Hematopoietic multipotent progenitor cell treated with erythropoietin and hydrocortisone succinate and interleukin-3 and kit ligand, for 15 days (in vitro differentiated cells): Measurements from ENCODE around the gene ARHGAP23.
"Not testable (repeated sequence)": the region's sequence is repeated elsewhere in the genome, so short reads cannot be mapped to it uniquely, and the experiment has no call there.

Experiments
- DNase-seq: peaks from one replicate; pipeline ENCODE4 v3.0.0-alpha.2; 2015; ENCODE audit warnings: low spot score

The ARHGAP23 gene

DNA sequence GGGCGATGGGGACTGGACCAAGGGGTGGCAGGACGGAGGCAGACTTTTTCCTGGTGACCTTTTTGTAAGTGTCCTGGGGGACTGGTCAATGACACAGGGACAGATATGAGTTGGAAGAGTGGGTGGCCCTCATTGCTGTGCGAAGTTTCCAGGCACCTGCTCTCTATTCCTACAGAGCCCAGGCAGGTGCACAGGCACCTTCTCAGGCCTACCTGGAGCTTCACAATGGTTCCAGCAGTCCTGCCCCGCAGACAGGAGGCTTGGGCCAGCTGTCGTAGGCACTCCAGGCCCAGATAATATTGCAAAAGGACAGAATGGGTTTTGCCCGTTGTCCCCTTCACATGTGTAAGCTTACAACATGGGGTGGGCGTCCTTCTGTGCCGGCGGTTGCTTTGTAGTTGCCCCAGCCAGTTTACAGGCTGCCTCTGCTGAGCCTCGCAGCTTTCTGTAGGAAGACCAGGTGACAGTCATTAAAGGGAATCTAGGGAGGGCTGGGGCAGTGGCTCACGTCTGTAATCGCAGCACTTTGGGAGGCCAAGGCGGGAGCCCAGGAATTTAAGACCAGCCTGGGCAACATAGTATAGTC is 84.3 kb downstream of the ARHGAP23 start:
- DNase-seq = no peak

DNA sequence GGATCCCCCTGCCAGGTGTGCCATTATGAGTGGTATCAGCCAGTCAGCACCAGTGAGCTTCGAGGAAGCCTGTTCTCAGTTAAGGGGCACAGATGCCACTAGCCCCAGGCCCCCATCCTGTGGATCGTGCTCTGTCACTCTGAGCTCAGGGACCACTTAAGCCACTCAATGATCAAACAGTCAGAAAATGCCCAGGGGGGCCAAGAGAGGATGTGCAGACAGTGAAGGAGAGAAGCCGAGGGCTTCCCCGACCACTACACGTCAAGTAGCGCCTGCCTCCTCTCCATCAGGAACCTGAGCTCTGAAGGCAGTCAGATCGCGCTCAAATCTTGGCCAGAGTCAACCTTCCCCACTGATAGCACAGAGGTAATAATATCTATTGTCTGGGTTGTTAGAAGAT is 98.3 kb downstream of the ARHGAP23 start:
- DNase-seq = not testable (repeated sequence)

DNA sequence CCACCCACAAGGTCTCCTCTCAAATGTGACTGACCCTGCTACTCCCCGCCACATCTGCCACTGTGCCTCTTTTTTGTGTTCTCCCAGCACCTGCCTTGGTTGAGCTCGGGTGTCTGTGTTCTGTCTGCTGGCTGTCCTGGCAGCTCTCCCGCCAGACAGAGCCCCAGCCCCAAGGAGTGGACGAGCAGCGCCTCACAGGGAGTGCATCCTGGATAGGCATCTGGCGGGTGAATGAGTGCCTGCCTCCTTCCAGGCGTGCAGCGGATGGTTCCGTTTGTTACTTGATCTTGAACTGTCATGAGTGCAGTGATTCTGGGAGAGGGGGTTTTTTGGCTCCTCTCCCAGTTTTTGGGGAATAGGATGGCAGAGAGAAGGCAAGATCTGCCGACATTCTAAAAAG is 99.9 kb downstream of the ARHGAP23 start:
- not testable (repeated sequence) for DNase-seq

DNA sequence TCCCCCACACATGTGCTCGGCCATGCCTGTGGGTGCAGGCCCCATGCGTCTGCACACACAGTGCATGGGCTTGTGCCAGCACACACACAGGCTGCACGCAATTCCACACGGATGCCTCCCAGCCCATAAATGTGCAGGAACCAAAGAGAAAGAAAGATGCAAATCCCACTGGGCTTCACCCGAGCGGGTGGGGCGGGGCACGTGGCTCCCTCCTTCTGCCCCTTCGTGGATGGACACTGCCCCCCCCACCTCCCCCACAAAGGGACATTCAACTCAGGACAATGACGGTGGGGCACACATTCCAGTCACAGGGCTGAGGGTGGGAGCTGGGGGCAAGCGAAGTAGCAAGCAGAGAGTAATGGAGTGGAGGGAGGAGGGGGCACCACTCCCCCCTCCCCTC is 102.6 kb downstream of the ARHGAP23 start:
- not testable (repeated sequence) for DNase-seq

DNA sequence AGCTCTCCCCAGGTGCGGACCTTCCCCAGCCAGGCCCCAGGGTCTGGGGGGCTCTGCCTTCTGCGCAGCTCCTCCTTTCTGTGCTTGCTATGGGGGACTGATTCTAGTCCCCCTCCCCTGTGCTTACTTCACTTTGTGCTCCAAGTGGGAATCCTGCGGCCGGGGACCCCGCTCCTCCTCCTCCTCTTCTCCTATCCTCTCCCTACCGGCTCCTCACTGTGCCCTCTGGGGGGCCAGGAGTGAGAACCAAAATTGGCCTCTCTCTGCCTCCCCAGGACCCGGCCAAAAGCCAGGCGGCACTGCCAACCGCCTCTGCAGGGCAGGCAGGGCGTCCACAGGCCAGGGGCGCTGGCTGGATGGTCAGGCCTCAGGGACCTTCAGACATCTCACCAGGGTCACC is 103.5 kb downstream of the ARHGAP23 start:
- not testable (repeated sequence) for DNase-seq

DNA sequence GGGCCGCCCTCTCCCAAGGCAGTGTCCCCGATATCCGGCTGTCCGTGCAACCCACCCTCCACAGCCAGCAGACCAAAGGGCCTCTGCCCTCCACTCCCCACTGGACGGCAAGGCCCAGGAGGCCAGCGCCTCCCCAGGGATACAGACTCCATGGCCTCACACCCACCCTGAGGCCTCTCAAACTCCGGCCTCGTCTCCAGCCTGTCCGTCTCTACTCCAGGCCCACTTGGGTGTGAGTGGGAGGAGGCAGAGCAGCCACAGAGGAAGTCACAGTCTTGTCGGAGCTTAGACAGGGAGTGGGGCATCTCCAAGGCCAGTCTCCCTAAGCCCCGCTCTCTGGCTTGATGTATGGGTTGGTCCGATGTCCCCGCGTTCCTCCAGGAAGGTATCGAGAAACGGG is 104.2 kb downstream of the ARHGAP23 start:
- DNase-seq = no peak

DNA sequence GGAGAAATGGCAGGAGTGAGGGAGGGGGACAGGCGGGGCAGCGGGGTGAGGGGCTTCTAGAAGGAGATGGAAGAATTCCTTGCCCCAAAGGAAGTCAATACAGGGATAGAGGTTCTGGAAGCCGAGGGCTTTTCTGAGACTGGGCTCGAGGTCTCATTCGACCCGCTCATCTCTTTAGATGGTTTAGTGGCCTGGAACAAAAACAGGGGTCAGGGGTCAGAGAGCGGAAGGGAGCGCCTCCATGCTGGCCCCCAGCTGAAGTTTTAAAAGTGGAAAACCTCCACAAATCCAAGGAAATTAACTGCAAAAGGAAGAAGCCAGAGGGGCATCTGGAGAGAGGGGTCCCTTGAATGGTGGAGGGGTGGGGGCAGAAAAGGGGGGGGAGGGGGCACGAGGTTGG is 105.0 kb downstream of the ARHGAP23 start:
- DNase-seq = no peak

DNA sequence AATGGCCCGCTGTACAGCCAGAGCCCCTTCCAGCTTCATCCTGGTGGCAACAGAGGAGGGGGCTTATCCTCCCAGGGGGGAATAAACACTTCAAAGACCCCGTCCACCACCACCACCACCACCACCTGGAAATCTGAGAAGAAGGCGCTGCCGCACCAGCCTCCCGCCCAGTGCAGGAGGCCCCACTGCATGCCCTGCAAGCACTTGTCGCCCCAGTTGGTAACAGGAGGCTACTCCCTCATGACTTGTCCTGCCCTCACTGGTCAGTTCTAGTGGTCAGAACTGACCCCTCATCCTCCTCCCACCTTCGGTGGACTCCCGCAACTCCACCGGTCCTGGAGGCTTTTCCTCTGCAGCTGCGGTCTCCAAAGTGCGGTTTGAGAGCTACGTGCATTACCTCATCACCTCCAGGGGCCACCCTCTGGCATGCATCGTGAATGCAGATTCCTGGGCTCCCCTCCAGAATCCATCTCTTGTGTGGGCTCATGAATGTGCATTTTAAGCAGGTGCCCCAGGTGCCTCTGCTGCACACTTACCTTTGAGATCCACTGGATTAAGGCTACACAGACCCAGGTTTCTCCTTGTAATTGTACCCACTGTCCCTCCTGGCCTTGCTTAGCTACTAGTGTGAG is 105.7 kb downstream of the ARHGAP23 start:
- DNase-seq = no peak

DNA sequence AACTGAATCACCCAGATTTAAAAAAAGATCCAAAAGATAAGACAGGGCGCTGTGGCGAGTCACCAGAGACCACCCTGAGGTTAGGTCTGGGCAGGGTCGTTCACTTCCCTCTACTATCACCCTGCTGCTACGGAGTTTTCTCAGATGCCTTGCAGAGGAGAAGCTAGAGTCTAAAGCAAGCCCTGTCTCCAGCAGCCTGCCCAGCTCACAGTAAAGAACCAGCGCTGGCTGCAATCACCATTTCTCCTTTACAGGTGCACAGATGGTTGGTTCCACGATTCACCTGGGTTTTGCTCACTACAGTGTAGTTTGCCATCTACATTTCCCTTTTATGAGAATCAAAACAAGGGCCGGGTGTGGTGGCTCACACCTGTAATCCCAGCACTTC is 106.2 kb downstream of the ARHGAP23 start:
- no peak for DNase-seq

DNA sequence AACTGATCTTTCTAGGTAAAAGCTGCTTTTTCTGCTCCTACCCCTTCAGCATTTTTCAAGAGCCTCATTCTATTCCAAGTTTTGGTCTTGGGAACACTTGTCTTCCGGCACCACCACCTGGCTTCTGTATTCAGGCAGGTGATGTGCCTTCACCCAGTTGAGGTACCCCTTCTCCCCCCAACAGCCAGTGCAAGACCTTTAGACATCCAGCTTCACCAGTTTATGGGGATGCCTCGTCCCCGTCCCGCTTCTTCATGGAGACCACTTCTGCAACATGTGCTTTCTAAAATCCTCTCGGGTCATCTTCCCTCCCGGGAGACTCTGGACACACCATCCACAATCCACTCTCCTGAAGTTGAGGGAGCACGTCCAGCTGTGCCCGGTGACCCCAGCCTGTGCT is 107.6 kb downstream of the ARHGAP23 start:
- DNase-seq = no peak

DNA sequence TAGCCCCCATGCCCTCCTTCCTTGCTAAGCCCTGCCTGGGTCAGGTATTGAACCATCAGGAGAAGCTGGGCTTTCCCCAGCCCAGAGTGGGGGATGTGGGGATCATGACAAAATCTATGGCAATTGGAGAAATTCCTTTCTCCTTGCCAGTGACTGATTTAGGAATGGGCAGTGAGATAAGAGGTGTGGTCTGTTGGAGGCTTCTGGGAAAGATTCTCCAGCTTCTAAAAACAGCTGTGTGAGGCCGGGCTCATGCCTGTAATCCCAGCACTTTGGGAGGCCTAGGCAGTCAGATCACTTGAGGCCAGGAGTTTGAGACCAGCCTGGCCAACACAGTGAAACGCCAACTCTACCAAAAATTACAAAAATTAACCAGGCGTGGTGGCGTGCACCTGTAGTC is 108.4 kb downstream of the ARHGAP23 start:
- no peak for DNase-seq

DNA sequence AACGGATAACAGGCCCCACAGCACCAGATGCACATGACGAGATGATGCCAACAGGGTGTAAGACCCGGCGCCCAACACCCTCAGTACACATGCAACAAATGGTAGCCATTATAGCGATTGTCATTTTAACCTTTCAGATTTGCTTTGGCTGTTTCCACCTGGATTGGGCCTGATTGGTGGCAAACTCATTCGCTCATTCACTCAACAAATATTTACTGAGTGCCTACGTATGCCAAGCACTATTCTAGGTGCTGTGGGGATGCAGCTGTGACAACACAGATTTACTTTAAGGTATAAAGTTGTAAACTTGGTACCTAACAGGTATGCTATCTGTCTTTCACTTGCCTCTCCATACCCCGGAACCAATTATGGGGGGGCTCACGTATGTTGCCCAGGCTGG is 110.6 kb downstream of the ARHGAP23 start:
- no peak for DNase-seq

DNA sequence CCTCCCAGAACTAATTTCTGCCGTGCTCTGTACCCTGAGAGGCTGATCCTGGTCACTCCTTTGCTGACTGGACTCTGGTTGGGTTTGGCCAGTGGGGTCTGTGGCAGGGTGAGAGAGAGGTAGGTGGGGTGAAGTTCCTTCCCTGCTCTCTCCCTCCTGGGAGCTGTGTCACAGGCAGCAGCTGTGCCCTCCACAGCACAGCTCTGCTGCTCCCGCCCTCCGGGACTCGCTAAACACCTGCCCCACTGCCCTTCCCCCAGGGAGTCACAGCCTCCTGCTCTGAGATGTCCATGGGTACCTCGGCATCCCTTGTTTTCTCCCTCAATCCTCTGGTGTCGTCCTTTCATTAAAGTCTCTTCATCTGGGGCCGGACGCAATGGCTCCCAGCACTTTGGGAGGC is 111.1 kb downstream of the ARHGAP23 start:
- no peak for DNase-seq

DNA sequence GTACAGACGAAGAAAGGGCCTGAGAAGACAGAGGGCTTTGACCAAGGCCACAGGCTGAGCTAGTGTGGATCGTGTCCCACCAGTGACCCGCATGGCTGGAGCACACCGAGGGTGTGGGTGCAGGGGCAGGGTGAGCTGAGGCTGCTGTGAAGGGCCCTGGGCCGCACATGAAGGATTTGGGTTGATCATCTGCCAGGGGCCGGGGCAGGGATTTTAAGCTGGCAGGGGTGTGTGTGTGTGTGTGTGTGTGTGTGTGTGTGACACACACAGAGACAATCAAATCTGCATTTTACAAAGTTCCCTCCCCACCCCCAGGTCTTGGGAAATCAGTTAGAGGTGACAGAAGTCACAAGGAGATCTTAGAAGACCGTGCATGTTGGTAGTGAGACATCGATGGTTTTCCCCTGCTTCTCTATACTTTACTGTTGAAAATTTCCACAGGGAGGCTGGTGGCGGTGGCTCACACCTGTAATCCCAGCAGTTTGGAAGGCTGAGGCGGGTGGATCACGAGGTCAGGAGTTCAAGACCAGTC is 112.3 kb downstream of the ARHGAP23 start:
- no peak for DNase-seq

DNA sequence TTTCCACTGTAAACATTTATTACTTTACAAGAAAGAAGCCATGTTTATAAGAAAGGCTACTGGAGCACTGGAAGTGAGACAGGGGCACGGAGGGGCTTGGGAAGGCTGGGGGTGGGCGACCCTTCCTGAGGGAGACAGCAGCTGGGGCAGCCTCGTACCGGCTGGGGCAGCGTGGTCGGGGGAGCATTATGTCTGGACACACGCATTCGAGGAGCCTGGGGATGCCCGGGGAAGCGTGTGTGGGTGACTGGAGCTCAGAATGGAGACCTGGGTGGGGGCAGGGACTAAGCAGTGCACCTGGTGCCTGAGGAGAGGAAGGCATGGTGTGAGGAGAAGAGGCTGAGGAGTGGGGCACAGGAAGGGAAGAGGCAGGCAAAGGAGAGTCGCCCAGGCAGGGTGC is 113.0 kb downstream of the ARHGAP23 start:
- DNase-seq = no peak

DNA sequence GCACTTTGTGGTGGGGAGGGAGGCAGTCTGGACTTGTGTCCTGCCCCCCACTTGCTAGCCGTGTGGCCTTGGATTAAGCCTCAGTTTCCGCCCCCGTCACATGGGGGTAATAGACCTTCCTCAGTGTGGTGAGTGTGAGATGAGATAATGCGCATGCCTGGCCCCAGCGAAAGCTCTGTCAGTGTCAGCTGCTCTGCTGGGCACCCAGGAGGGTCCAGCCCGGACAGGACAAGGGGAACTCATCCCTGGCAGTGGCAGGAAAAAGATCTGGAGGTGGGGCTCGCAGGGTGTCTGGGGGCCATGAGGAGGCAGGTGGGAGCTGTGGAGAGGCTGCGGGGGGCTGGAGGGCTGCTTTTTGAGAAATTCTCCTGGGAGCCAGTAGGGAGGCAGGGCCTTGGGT is 114.0 kb downstream of the ARHGAP23 start:
- no peak for DNase-seq

DNA sequence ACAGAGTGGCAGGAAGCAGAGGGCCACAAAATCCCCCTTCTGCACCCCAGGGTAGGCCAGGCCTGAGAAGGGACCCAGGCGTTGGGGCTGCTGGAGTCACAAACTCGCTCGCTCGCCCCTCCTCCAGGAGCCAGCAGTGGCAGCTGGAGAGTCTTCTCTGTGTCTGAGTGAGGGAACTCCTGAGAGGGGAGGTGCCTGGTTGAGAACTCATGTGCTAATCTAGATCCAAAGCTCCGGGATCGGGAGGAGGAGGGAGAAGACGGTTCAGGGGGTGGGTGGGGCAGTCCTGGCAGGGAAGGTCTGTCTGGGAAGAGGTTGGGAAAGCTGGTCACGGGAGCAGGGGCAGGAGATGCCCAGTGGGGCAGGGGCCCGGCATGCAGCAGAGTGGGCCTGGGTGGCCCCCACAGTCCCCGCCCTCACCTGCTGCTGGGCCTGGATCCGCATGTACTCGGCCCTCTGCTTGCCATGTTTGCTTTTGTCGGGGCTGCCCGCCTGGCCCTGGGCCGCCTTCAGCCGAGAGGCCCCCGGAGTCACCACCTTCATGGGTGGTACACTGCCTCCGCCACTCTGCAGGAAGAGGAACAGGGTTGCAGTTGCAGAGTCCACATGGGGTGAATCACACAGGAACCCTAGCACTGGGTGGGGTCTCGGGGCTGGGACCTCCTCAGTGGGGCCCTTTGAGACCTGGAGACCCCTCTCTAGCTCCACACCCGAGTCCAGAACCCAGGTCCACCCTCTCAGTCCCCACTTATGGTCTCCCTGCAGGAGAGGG is 115.3 kb downstream of the ARHGAP23 start:
- DNase-seq = no peak

DNA sequence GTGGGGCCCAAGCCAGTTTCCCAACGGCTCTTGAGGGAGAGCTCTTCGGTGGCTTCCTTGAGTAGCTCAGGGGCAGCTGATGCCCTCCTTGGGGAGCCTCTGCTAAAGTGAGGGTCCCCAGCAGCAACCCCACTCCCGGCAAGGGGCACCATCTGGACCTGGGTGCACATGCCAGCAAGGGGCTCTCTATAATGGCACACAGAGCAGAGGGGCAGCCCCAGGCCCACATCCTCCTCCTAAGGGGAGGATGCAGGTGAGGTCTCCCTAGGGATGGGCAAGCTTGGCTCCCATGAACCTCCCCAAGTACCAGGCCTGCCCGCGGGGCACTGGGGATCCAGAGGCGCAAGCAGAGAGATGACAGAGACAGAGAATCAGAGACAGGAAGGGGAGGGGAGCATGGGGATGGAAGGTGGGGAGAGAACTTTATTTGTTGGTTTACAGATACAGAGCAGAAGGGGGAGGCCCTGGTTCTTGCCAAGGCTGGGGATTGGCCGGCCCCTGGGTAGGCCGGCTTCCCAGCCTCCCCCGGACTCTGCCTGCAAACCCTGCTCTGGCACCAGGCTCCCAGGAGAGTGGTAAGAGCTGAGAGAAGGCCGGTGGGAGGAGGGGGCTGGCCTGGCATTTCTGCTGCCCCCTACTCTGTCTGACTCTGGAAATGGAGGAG is 116.0 kb downstream of the ARHGAP23 start:
- no peak for DNase-seq

DNA sequence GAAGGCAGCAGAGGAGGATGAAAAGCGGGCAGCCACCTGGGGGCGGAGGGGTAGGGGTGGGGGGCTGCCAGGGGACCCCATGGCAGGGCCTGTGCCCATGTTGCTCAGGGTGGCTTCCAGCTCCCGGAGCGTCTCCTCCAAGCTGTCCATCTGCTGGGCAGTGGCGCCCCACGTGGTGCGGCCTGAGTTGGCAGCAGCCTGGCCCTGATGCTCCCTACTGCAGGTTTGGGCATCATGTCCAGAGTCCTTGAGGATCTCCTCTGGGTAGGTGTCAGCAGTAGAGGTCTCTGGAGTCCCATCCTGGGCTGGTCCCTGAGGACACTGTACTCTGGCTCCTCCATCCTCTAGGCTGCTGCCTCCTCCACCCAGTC is 116.6 kb downstream of the ARHGAP23 start:
- no peak for DNase-seq

DNA sequence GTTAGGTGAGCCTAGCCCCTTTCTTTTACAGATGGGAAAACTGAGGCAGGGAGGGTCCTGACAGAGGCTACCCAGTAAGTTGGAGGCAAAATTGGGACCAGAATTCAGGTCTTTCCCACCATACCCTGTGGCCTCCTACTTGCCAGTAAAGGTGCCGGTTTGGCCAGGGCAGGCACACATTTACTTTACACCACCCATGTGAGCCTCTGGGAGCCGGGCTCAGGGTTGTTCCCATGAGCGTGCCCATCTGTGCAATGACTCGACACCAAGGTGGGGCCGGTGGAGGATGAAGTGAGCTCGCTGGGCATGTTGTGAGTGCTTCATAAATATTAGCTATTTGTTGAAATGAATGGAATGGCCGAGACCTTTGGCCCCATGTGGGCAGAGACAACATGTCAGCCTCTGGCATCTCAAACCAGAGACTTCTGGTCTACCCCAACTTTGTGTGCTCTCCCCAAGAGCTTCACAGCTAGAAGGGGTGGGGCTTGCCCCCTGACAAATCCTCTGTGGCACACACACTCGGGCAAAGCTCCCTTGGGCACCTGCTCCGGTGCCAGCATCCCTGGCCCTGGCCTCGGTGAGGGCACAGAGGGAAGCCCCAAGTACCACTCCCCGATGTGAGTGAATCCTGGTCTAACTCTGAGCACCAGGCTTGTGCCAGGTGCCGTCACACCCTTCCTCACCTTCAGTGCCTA is 117.4 kb downstream of the ARHGAP23 start:
- DNase-seq = no peak

DNA sequence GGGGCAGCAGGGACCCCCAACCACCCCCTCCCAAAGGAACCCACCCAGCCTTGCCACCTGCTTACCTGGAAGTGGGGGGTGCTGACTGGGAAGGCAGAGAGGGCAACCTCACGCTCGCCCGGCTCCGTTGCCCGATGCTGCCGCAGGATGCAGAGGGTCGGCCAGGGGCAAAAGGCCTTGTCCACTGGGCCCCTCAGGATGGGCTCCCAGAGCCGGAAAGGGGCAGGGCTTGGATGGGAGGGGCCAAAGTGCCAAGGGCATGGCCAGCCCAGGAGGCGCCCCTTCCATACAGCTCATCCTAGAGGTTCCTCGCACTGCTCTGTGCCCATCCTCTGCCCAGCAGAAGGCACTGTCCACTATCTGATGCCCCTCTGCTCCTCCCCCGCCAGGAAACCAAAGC is 118.1 kb downstream of the ARHGAP23 start:
- DNase-seq = no peak

DNA sequence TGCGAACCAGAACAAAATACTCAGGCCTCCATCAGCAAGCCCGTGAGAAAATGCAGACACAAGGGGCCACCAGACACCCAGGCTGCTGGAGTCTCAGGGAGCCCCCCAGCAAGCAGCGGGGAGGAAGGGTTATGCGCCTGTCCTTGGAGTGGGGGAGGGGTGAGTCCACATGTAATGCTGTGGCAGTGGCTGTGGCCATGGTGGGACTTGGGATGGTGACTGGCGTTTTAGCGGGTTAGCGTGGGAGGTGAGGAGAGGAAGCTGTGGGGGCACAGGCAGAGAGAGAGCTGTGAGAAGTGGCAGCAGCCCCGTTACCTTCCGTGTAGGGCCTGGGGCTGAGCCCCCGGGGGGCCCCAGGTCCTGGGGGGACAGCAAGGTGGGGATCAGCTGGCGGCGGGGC is 119.2 kb downstream of the ARHGAP23 start:
- no peak for DNase-seq
